ENCODE data around the gene NIPSNAP2. TPM values are rescaled to one million over a fixed set of nuclear protein-coding genes. Genes with fewer than 3 reads are reported as not detected.
"Not testable (repeated sequence)": the region's sequence is repeated elsewhere in the genome, so short reads cannot be mapped to it uniquely, and the experiment has no call there.

Gene NIPSNAP2
- total RNA-seq, 2 experiments from 2014 or later: 35.9 to 49.9 TPM

- no peaks in the 10 kb centered on the region for H3K79me2 ChIP-seq (ENCODE audit: insufficient read depth, low read depth, low read length)
- H3K9me2 ChIP-seq (ENCODE audit: insufficient read depth, low read length): no peaks in the 10 kb centered on the region
- ChIA-PET POLR2A (interaction anchor here (0.5 to 1.0 kb wide), 3 partner anchors 57 to 181 kb away, joined by 3 to 5 read pairs (median 4); no protein-coding TSS in a partner anchor), CTCF (ENCODE audit: unreplicated experiment) (no interaction called here)
- peaks cover 22% of the 10 kb centered on the region for H3K36me3 ChIP-seq (ENCODE audit: insufficient read depth, low read length)
- H3K4me1 ChIP-seq (ENCODE audit: insufficient read depth, low read length, poor library complexity, severe bottlenecking): no peaks in the 10 kb centered on the region
- H3K4me3 ChIP-seq (ENCODE audit: low read depth, low read length, poor library complexity, severe bottlenecking): no peak overlapping the region
- no TSS peak for BruUV-seq (replicated peaks)
- no peak overlapping the region for H2AFZ ChIP-seq (ENCODE audit: low read length)
- no peak overlapping the region for H3K27ac ChIP-seq (ENCODE audit: low read depth, low read length, poor library complexity, severe bottlenecking)
- intact Hi-C loops (cut with micrococcal nuclease; ENCODE audit: unreplicated experiment): loop anchor here (5.0 kb wide), 1 partner anchor 366 kb away; no protein-coding TSS in a partner anchor
- no peak overlapping the region for H3K4me2 ChIP-seq (ENCODE audit: low read length)
- no peaks in the 10 kb centered on the region for H3K9me3 ChIP-seq (ENCODE audit: low read length)
- no peak for DNase-seq (ENCODE audit: low spot score)
- no peak for TF ChIP-seq CTCF (conservative IDR thresholded peaks at IDR 0.05; ENCODE audit: low read length)
- TF ChIP-seq EZH2phosphoT487 (IDR thresholded peaks at IDR 0.05; ENCODE audit: borderline replicate concordance, low read depth, low read length): no peak
- H4K20me1 ChIP-seq (ENCODE audit: insufficient read depth, low read length): no peaks in the 10 kb centered on the region
These were observed 43.5 kb downstream of the NIPSNAP2 start for GRCh38 chr7:56007891-56008290.

GRCh38 chr7:56009695-56010094 is 45.3 kb downstream of the NIPSNAP2 start:
- no peaks in the 10 kb centered on the region for H4K20me1 ChIP-seq (ENCODE audit: insufficient read depth, low read length)
- H3K9me2 ChIP-seq (ENCODE audit: insufficient read depth, low read length): no peaks in the 10 kb centered on the region
- H3K79me2 ChIP-seq (ENCODE audit: insufficient read depth, low read depth, low read length): no peaks in the 10 kb centered on the region
- intact Hi-C loops (cut with micrococcal nuclease; ENCODE audit: unreplicated experiment): loop anchor here (5.0 kb wide), 1 partner anchor 367 kb away; no protein-coding TSS in a partner anchor
- TF ChIP-seq EZH2phosphoT487 (IDR thresholded peaks at IDR 0.05; ENCODE audit: borderline replicate concordance, low read depth, low read length) (no peak), CTCF (conservative IDR thresholded peaks at IDR 0.05; ENCODE audit: low read length) (no peak)
- H2AFZ ChIP-seq (ENCODE audit: low read length): no peak overlapping the region
- DNase-seq (ENCODE audit: low spot score): no peak
- peaks cover 35% of the 10 kb centered on the region for H3K36me3 ChIP-seq (ENCODE audit: insufficient read depth, low read length)
- no peaks in the 10 kb centered on the region for H3K4me1 ChIP-seq (ENCODE audit: insufficient read depth, low read length, poor library complexity, severe bottlenecking)
- H3K27ac ChIP-seq (ENCODE audit: low read depth, low read length, poor library complexity, severe bottlenecking): no peak overlapping the region
- no peak overlapping the region for H3K4me3 ChIP-seq (ENCODE audit: low read depth, low read length, poor library complexity, severe bottlenecking)
- BruUV-seq (replicated peaks): no TSS peak
- no peaks in the 10 kb centered on the region for H3K9me3 ChIP-seq (ENCODE audit: low read length)
- ChIA-PET POLR2A (no interaction called here), CTCF (ENCODE audit: unreplicated experiment) (no interaction called here)
- no peak overlapping the region for H3K4me2 ChIP-seq (ENCODE audit: low read length)

GRCh38 chr7:56017015-56017414 is 52.6 kb downstream of the NIPSNAP2 start:
- H3K4me1 ChIP-seq (ENCODE audit: insufficient read depth, low read length, poor library complexity, severe bottlenecking); BruUV-seq (replicated peaks); H4K20me1 ChIP-seq (ENCODE audit: insufficient read depth, low read length); DNase-seq (ENCODE audit: low spot score); H3K9me3 ChIP-seq (ENCODE audit: low read length); H3K4me3 ChIP-seq (ENCODE audit: low read depth, low read length, poor library complexity, severe bottlenecking); intact Hi-C loops (cut with micrococcal nuclease; ENCODE audit: unreplicated experiment); CTCF ChIA-PET (ENCODE audit: unreplicated experiment); H2AFZ ChIP-seq (ENCODE audit: low read length); H3K4me2 ChIP-seq (ENCODE audit: low read length); H3K9me2 ChIP-seq (ENCODE audit: insufficient read depth, low read length); H3K79me2 ChIP-seq (ENCODE audit: insufficient read depth, low read depth, low read length); H3K27ac ChIP-seq (ENCODE audit: low read depth, low read length, poor library complexity, severe bottlenecking): not testable (repeated sequence)
- H3K36me3 ChIP-seq (ENCODE audit: insufficient read depth, low read length): peaks cover 74% of the 10 kb centered on the region
- POLR2A ChIA-PET: interaction anchor here (0.6 to 1.3 kb wide), 5 partner anchors 17 to 937 kb away, joined by 3 to 6 read pairs (median 4); partner anchors contain the start of genes CCT6A, NIPSNAP2 and PSPH
